Peyer's patch (tissue), 4 donors: Measurements from ENCODE around the gene CCDC184.

Experiments
- POLR2A ChIP-seq, 2 donors: fragments of 450-650 bp; IDR thresholded peaks; one replicate each; pipeline ENCODE4 v1.5.1; 2017; ENCODE audit warnings: antibody characterized with exemption in 2 of 2, mild to moderate bottlenecking in 2 of 2, moderate library complexity in 2 of 2
- TF ChIP-seq, protein P1 (sequence below), 6 experiments: fragments of 450-650 bp in 4 of 6; fragments of 200-600 bp in 2 of 6; sonication (generic) in 1 of 6; IDR thresholded peaks; one replicate each; pipeline ENCODE4 v1.5.1; 2017 to 2019; ENCODE audit warnings: antibody characterized with exemption in 6 of 6, mild to moderate bottlenecking in 3 of 6, moderate library complexity in 1 of 6

- TF ChIP-seq, protein P1, sequence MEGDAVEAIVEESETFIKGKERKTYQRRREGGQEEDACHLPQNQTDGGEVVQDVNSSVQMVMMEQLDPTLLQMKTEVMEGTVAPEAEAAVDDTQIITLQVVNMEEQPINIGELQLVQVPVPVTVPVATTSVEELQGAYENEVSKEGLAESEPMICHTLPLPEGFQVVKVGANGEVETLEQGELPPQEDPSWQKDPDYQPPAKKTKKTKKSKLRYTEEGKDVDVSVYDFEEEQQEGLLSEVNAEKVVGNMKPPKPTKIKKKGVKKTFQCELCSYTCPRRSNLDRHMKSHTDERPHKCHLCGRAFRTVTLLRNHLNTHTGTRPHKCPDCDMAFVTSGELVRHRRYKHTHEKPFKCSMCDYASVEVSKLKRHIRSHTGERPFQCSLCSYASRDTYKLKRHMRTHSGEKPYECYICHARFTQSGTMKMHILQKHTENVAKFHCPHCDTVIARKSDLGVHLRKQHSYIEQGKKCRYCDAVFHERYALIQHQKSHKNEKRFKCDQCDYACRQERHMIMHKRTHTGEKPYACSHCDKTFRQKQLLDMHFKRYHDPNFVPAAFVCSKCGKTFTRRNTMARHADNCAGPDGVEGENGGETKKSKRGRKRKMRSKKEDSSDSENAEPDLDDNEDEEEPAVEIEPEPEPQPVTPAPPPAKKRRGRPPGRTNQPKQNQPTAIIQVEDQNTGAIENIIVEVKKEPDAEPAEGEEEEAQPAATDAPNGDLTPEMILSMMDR (IDR thresholded peaks at IDR 0.05), result no peak
- no peak for TF ChIP-seq POLR2A (IDR thresholded peaks at IDR 0.05)
These were observed 14.4 kb upstream of the CCDC184 start for GRCh38 chr12:48169011-48169410.
